ENCODE measurements around the gene KIF24.

Gene KIF24

GRCh38 chr9:34328987-34329832, at the start of gene KIF24, which contains the start of gene NUDT2:
KIF24 (minus strand) TSS chr9:34329268; CDS start chr9:34311346, 17,922 bp downstream.
NUDT2 (plus strand) TSS chr9:34329569; CDS start chr9:34339040, 9,471 bp downstream.
- no peaks in the 10 kb centered on the region for H3K27me3 Mint-ChIP-seq
- H3K9me3 Mint-ChIP-seq = no peaks in the 10 kb centered on the region
- H3K36me3 Mint-ChIP-seq = no peaks in the 10 kb centered on the region
- H3K4me3 Mint-ChIP-seq = peak within 1 kb of the TSS; percentile 98
- peak within 1 kb of the TSS; percentile 98 for H3K27ac Mint-ChIP-seq
- H3K4me1 Mint-ChIP-seq = peaks cover 40% of the 10 kb centered on the region

DNA sequence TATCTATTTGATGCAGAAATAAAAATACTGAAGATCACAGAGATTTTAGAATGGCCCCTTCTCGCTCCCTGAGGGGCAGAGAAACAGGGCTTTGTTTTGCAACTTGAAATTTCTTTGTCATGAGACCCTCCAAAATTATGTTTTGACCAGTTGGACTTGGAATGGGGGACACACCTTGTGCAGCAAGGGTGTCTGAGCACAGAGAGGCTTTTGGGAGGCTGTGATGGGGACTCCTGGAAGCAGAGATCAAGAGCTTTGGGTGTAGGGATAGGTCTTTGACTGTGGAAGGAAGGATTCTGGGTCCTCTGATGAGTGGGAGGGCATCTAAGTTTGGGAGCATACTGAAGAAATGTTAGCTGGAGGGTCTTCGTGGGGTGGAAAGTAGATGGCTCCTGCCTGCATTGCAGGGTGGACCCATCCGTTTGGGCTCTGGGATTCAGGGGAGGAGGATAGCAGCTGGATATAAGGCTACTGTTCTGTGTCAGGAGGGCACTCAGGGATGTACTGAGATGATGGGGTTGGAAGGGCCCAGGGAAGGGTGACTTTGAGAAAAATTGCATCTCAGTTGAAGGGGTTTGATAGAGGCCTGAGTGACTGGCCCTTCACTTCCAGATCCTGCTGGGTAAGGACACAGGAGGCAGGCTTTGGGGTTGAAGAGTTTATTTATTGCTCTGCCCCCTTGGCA, 49.5 kb upstream of the KIF24 start:
- Mint-ChIP-seq H3K4me3 (no peak overlapping the region), H3K36me3 (peaks cover 1% of the 10 kb centered on the region), H3K9me3 (no peaks in the 10 kb centered on the region), H3K27me3 (no peaks in the 10 kb centered on the region), H3K27ac (no peak overlapping the region), H3K4me1 (peaks cover 47% of the 10 kb centered on the region)

DNA sequence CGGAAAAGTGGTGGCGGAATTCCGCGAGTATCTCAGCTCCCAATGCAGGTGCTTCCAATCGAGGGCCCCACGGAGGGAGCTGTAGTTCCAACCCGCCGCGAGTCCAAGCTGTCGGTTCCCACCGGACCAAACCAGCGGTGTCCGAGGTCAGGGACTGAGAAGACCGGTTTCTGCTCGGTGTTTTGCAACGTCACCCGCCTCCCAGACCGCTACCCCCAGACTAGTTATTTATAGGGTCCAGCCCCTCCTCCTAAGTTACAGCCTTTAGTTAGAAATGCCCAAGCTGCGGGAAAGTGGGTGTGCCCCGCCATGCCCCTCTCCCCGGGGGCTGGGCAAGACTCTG, 48.3 kb upstream of the KIF24 start:
- peaks cover 1% of the 10 kb centered on the region for H3K36me3 Mint-ChIP-seq
- no peak overlapping the region for H3K27ac Mint-ChIP-seq
- H3K4me1 Mint-ChIP-seq = peaks cover 47% of the 10 kb centered on the region
- no peaks in the 10 kb centered on the region for H3K27me3 Mint-ChIP-seq
- H3K4me3 Mint-ChIP-seq = peak overlapping the region; percentile 90
- no peaks in the 10 kb centered on the region for H3K9me3 Mint-ChIP-seq

DNA sequence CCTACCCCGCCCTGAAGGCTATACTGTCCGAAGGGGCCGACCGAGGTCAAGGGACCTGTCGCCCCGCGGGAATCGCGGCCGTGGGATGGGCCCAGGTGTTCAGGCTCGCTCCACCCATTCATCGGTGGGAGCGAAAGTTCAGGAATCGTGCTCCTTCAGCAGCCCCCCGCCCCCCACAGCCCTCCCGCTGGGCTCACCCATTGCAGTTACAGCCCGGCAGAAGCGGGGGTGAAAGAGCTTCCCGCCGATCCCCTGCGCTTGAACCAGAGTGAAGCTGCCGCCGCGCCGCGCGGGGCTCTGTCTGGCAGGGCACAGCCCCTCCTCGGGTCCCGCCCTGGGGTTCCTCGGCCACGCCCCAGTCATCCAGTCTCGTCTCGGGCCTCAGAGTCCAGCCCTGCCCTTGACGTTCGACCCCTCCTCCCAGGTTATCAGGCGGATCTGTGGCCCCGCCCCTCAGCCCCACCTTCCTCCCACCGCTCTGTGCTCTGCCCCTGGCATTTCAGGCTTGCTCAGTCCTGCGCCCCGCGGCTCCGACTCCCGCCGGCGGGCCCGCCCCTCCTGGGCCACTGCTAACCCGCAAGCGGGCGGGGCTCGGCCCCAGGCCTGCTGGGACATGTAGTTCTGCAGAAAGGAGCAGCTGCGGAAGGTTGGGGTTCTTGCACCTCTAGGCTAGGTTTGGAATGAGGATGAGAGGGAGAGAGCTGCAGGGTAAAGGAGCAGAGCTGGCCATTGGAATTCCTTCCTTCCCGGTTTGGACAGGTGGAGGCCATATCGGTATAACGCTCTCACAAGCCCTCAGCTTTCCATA, 47.7 kb upstream of the KIF24 start, which contains the start of gene MYORG:
Gene MYORG, minus strand, starts transcription at position 303 of the 808 bp plus-strand sequence. CDS start 3,955 bp downstream, outside the sequence.
- Mint-ChIP-seq H3K9me3 (no peaks in the 10 kb centered on the region), H3K36me3 (peaks cover 1% of the 10 kb centered on the region), H3K27me3 (no peaks in the 10 kb centered on the region), H3K4me1 (peaks cover 47% of the 10 kb centered on the region), H3K4me3 (peak within 1 kb of the TSS; percentile 90), H3K27ac (peak within 1 kb of the TSS; percentile 76)

- Mint-ChIP-seq H3K36me3 (peaks cover 1% of the 10 kb centered on the region), H3K9me3 (no peaks in the 10 kb centered on the region), H3K4me3 (peak overlapping the region; percentile 90), H3K27ac (peak overlapping the region; percentile 76), H3K27me3 (no peaks in the 10 kb centered on the region), H3K4me1 (peaks cover 43% of the 10 kb centered on the region)
These were observed 47.0 kb upstream of the KIF24 start for GRCh38 chr9:34375901-34376595.

- Mint-ChIP-seq H3K4me3 (peak overlapping the region; percentile 90), H3K9me3 (no peaks in the 10 kb centered on the region), H3K27ac (peak overlapping the region; percentile 76), H3K4me1 (peaks cover 35% of the 10 kb centered on the region), H3K27me3 (no peaks in the 10 kb centered on the region), H3K36me3 (peaks cover 4% of the 10 kb centered on the region)
These were observed 46.0 kb upstream of the KIF24 start for GRCh38 chr9:34374905-34375552.

- H3K9me3 Mint-ChIP-seq = no peaks in the 10 kb centered on the region
- peaks cover 28% of the 10 kb centered on the region for H3K4me1 Mint-ChIP-seq
- H3K4me3 Mint-ChIP-seq = no peak overlapping the region
- H3K27ac Mint-ChIP-seq = no peak overlapping the region
- no peaks in the 10 kb centered on the region for H3K27me3 Mint-ChIP-seq
- H3K36me3 Mint-ChIP-seq = peaks cover 6% of the 10 kb centered on the region
These were observed 45.3 kb upstream of the KIF24 start for GRCh38 chr9:34374339-34374738.

GRCh38 chr9:34373749-34374148, 44.7 kb upstream of the KIF24 start:
- Mint-ChIP-seq H3K27me3 (no peaks in the 10 kb centered on the region), H3K36me3 (peaks cover 6% of the 10 kb centered on the region), H3K9me3 (no peaks in the 10 kb centered on the region), H3K27ac (no peak overlapping the region), H3K4me1 (peaks cover 24% of the 10 kb centered on the region), H3K4me3 (no peak overlapping the region)

- peaks cover 17% of the 10 kb centered on the region for H3K4me1 Mint-ChIP-seq
- H3K27ac Mint-ChIP-seq = no peak overlapping the region
- peaks cover 7% of the 10 kb centered on the region for H3K36me3 Mint-ChIP-seq
- no peak overlapping the region for H3K4me3 Mint-ChIP-seq
- no peaks in the 10 kb centered on the region for H3K27me3 Mint-ChIP-seq
- H3K9me3 Mint-ChIP-seq = no peaks in the 10 kb centered on the region
These were observed 43.5 kb upstream of the KIF24 start for GRCh38 chr9:34372467-34373011.

GRCh38 chr9:34371886-34372466, 42.9 kb upstream of the KIF24 start:
- H3K27ac Mint-ChIP-seq = no peak overlapping the region

DNA sequence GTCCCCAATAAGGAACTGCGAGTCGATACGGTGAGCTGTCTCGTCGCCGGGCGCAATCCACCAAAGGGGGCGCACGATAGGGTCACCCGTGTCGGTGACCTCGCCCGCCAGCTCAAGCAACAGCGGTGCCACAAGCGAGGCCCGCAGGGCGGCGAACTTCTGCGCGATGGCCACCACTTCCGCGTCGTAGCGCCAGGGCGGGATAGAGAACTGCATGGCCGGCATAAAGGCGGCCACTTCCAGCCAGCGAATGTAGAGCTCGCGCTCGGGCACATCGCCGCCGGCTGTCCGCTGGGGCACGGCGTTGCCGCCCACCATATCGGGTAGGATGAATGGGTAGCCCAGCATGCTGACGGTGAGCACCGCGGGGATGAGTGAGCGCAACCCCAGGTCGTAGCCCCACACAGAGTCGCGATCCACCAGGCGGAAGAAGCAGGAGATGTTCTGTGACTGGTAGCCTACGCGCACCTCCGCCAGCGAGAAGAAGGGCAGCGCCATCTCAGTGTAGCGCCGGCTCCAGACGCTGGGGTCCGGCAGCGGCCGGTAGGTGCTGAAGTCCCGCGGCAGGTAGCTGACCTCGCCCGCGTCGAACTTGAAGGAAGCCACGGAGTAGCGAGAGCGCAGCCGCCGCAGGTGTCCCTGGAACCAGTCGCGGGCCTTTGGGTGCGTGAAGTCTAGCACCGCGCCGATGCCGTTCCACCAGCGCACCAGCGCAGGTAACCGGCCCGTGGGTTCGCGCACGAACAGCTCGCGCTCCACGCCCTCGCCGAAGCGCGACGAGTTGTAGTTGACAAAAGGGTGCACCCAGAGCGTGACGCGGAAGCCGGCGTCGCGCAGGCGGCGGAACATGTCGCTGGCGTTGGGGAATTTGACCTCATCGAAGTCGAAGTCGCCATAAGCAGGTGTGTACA, 42.2 kb upstream of the KIF24 start:
- H3K4me3 Mint-ChIP-seq = peak overlapping the region; percentile 33
- H3K4me1 Mint-ChIP-seq = peaks cover 11% of the 10 kb centered on the region
- H3K36me3 Mint-ChIP-seq = peaks cover 7% of the 10 kb centered on the region
- no peak overlapping the region for H3K27ac Mint-ChIP-seq
- no peaks in the 10 kb centered on the region for H3K27me3 Mint-ChIP-seq
- H3K9me3 Mint-ChIP-seq = no peaks in the 10 kb centered on the region

More at GRCh38 chr9:34371886-34372466, 42.9 kb upstream of the KIF24 start:
- peaks cover 14% of the 10 kb centered on the region for H3K4me1 Mint-ChIP-seq
- no peak overlapping the region for H3K4me3 Mint-ChIP-seq
- no peaks in the 10 kb centered on the region for H3K27me3 Mint-ChIP-seq
- peaks cover 7% of the 10 kb centered on the region for H3K36me3 Mint-ChIP-seq
- no peaks in the 10 kb centered on the region for H3K9me3 Mint-ChIP-seq

GRCh38 chr9:34370335-34370969, 41.4 kb upstream of the KIF24 start:
- Mint-ChIP-seq H3K36me3 (peaks cover 7% of the 10 kb centered on the region), H3K4me3 (peak overlapping the region; percentile 33), H3K27me3 (no peaks in the 10 kb centered on the region), H3K9me3 (no peaks in the 10 kb centered on the region), H3K4me1 (peaks cover 3% of the 10 kb centered on the region), H3K27ac (no peak overlapping the region)

- H3K36me3 Mint-ChIP-seq = peaks cover 7% of the 10 kb centered on the region
- no peaks in the 10 kb centered on the region for H3K27me3 Mint-ChIP-seq
- H3K27ac Mint-ChIP-seq = no peak overlapping the region
- H3K9me3 Mint-ChIP-seq = no peaks in the 10 kb centered on the region
- peaks cover 1% of the 10 kb centered on the region for H3K4me1 Mint-ChIP-seq
- H3K4me3 Mint-ChIP-seq = no peak overlapping the region
These were observed 40.6 kb upstream of the KIF24 start for GRCh38 chr9:34369636-34370035.

Measured in activated naive CD4-positive, alpha-beta T cell treated with anti-CD3 and anti-CD28 coated beads, Interleukin-2, amount 50 U/mL, for 24 hours (primary cell).